AML-193 (cell line): ENCODE results near the gene TAGLN2.

Experiments
- DNase-seq, 2 experiments: peaks; one replicate each; lab custom pipeline; 2025; lab: John Stamatoyannopoulos, UW

TAGLN2 gene

DNA sequence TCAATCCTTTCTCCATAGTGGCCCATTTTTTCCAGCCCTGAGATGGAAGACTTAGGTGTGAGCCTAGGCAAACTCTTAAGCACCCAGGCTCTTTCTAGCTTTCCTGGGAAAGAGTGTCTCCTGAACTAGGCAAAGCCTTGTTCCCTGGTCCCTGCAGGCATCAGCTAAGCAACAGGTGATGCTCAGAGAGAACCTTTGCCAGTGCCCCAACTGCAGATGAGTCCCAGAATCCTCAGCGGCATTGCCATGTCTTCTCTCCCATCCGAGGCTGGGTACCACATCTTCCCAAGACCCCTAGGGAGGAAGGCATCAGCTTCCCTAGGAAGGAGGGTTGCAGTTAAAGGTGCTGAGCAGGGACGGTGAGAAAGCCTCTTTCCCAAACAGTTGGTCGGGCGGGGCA, 54.6 kb downstream of the TAGLN2 start:
- DNase-seq, result no peak

DNA sequence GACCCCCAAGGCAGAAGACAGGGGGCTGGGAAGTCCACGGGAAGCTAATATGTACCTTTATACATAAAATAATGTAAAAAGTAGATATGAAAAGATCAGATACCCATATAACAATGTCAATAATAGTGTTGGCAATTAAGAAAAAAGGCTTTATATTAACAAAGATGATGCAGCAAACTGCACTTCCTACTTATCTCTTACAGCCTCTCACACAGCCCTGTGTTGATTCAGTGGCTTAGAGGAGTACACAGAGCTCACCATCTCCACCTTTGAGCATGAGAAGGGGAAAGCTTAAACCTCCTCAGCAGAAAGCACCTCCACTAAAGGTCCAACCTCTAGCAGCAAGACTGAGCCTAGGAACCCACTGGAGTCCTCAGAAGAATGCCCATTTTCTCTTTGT, 55.7 kb downstream of the TAGLN2 start:
- DNase-seq, result no peak

DNA sequence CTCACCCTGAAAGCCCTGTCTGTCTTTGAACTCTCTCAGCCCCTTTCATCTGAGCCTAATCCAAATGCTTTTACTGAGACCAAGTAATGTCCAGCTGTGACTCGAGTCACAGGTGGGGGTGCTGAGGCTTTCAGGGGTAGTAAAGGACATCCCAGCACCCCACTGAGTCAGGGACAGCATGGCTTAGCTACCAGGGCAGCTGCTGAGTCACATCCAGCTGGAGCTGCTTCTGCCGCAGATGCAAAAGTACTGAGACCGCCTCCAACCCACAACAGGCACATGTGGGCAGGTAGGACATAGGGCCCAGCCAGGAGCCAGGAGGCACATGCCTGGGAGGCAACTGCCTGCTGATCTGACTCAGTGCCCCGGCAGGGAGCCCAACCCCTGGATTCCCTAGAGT, 56.1 kb downstream of the TAGLN2 start:
- no peak for DNase-seq

DNA sequence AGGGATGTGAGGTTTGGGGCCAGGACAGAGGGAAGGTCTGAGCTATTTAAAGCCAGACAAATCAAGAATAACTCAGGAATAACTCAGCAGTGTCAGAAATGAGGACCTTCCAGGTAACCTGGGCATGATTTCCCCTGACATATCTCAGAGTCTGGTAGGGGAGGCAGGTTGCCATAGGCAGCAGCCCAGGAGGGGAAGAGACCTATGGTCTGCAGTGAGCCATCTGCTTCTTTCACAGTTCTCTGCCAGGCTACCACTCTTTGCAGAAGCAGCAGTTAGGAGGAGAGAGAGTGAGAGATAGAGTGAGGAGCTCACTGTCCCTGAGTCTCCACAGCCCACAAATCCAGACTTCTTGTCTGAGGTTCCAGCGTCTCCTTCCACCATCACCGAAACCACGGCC, 56.5 kb downstream of the TAGLN2 start:
- no peak for DNase-seq
